ENCODE results near the gene PEX10. TPM values are rescaled to one million over a fixed set of nuclear protein-coding genes. Genes with fewer than 3 reads are reported as not detected.

Gene PEX10
- total and polyA plus RNA-seq, 2 experiments from 2014 or later, result 24.7 to 25.5 TPM

GRCh38 chr1:2358072-2358471 lies 54.3 kb downstream of the PEX10 start:
- DNase-seq (ENCODE audit: low spot score), result no peak

GRCh38 chr1:2356911-2357845 lies 55.2 kb downstream of the PEX10 start:
- no peaks in the 10 kb centered on the region for H3K9me3 ChIP-seq (ENCODE audit: low read depth)
- H2AFZ ChIP-seq, result no peak overlapping the region
- no peak overlapping the region for H3K27ac ChIP-seq
- H3K4me1 ChIP-seq (ENCODE audit: insufficient read depth), result no peaks in the 10 kb centered on the region
- H3K9me2 ChIP-seq (replicated peaks; ENCODE audit: insufficient read depth), result no peaks in the 10 kb centered on the region
- H3K27me3 ChIP-seq, result no peaks in the 10 kb centered on the region
- WGBS (ENCODE audit: low lambda C conversion rate, missing lambda C conversion rate), result 94% methylated on average over 33 of the region's 37 CpGs
- no peak overlapping the region for H3K4me3 ChIP-seq
- no peak for DNase-seq (ENCODE audit: low spot score)
- no peaks in the 10 kb centered on the region for H3K36me3 ChIP-seq (replicated peaks; ENCODE audit: insufficient read depth, low read depth)
- no peaks in the 10 kb centered on the region for H3K79me2 ChIP-seq
- H3K4me2 ChIP-seq, result no peak overlapping the region
- no peaks in the 10 kb centered on the region for H4K20me1 ChIP-seq (ENCODE audit: insufficient read depth, poor library complexity, severe bottlenecking)
- TF ChIP-seq EZH2 (IDR thresholded peaks at IDR 0.05; ENCODE audit: borderline replicate concordance), result no peak
- TF ChIP-seq EZH2phosphoT487 (IDR thresholded peaks at IDR 0.05; ENCODE audit: low read depth, severe bottlenecking, unreplicated experiment), result no peak
- no peak for TF ChIP-seq CTCF (IDR thresholded peaks at IDR 0.05; ENCODE audit: poor library complexity)

More at GRCh38 chr1:2358072-2358471, 54.3 kb downstream of the PEX10 start:
- no peak overlapping the region for H2AFZ ChIP-seq
- no peaks in the 10 kb centered on the region for H3K79me2 ChIP-seq
- no peak overlapping the region for H3K4me2 ChIP-seq
- TF ChIP-seq EZH2 (IDR thresholded peaks at IDR 0.05; ENCODE audit: borderline replicate concordance) (no peak), CTCF (IDR thresholded peaks at IDR 0.05; ENCODE audit: poor library complexity) (no peak), EZH2phosphoT487 (IDR thresholded peaks at IDR 0.05; ENCODE audit: low read depth, severe bottlenecking, unreplicated experiment) (no peak)
- no peak overlapping the region for H3K27ac ChIP-seq
- no peaks in the 10 kb centered on the region for H3K36me3 ChIP-seq (replicated peaks; ENCODE audit: insufficient read depth, low read depth)
- no peaks in the 10 kb centered on the region for H3K9me3 ChIP-seq (ENCODE audit: low read depth)
- H3K4me3 ChIP-seq, result no peak overlapping the region
- no peaks in the 10 kb centered on the region for H3K27me3 ChIP-seq
- H4K20me1 ChIP-seq (ENCODE audit: insufficient read depth, poor library complexity, severe bottlenecking), result no peaks in the 10 kb centered on the region
- no peaks in the 10 kb centered on the region for H3K9me2 ChIP-seq (replicated peaks; ENCODE audit: insufficient read depth)
- WGBS (ENCODE audit: low lambda C conversion rate, missing lambda C conversion rate), result 94% methylated on average over 13 of the region's 13 CpGs
- no peaks in the 10 kb centered on the region for H3K4me1 ChIP-seq (ENCODE audit: insufficient read depth)

GRCh38 chr1:2356401-2356800 lies 56.0 kb downstream of the PEX10 start:
- Histone ChIP-seq H3K27me3 (no peaks in the 10 kb centered on the region), H3K9me2 (replicated peaks; ENCODE audit: insufficient read depth) (no peaks in the 10 kb centered on the region), H3K79me2 (no peaks in the 10 kb centered on the region), H3K4me1 (ENCODE audit: insufficient read depth) (no peaks in the 10 kb centered on the region), H3K9me3 (ENCODE audit: low read depth) (no peaks in the 10 kb centered on the region), H3K4me2 (no peak overlapping the region), H3K27ac (no peak overlapping the region), H3K4me3 (no peak overlapping the region), H4K20me1 (ENCODE audit: insufficient read depth, poor library complexity, severe bottlenecking) (no peaks in the 10 kb centered on the region), H2AFZ (no peak overlapping the region), H3K36me3 (replicated peaks; ENCODE audit: insufficient read depth, low read depth) (no peaks in the 10 kb centered on the region)
- DNase-seq (ENCODE audit: low spot score), result no peak
- 96% methylated on average over 15 of the region's 15 CpGs for WGBS (ENCODE audit: low lambda C conversion rate, missing lambda C conversion rate)
- TF ChIP-seq EZH2phosphoT487 (IDR thresholded peaks at IDR 0.05; ENCODE audit: low read depth, severe bottlenecking, unreplicated experiment), result no peak
- TF ChIP-seq EZH2 (IDR thresholded peaks at IDR 0.05; ENCODE audit: borderline replicate concordance), result no peak
- no peak for TF ChIP-seq CTCF (IDR thresholded peaks at IDR 0.05; ENCODE audit: poor library complexity)

Data from hepatocyte (in vitro differentiated cells).